ENCODE measurements around the gene RABGGTA.

RABGGTA gene

DNA sequence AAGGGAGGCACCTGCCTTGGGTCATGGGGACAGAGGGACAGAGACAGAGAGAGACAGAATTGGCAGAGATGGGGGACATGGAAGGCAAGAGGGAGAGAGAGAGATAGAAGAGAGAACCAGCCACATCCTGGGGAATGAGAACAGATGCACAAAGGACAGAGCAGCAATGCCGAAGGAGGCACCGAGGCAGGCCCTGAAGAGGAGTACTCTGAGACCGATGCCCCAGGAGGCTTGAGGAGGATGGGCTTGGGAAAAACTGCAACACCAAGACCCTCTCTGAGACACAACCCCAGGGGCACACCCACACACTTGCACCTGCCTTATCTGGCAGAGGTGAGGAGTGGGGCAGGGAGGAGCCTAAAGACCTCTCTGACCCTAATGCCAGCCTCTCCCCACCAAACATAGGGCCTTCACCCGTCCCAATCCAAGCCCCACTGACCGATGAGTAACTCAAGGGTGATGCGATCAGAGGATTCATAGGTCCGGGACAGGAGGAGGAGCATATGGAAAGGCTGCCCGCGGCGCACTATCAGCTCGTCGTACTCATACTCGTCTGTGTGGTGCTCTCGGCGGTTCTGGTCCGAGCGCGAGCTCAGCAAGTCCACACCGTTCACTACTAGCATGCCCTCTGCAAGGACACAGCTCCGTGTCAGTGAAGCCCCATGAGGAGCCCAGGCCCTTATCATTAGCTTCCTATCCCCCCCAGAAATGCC lies 10.0 kb downstream of the RABGGTA start:
- Histone ChIP-seq H3K36me3 (ENCODE audit: control insufficient read depth in 5 of 5, insufficient read depth in 5 of 5, low read length in 5 of 5) (peaks cover 0 to 23% (median 16%) of the 10 kb centered on the region in 5 donors), H3K4me3 (ENCODE audit: low read depth in 1 of 5, low read length in 5 of 5) (no peak overlapping the region), H3K9ac (ENCODE audit: low read length in 5 of 5) (no peak overlapping the region), H3K27me3 (ENCODE audit: control insufficient read depth in 5 of 5, insufficient read depth in 4 of 5, low read length in 5 of 5) (no peaks in the 10 kb centered on the region), H3K9me3 (ENCODE audit: control insufficient read depth in 5 of 5, low read length in 5 of 5) (no peaks in the 10 kb centered on the region), H3K27ac (ENCODE audit: low read depth, low read length) (no peak overlapping the region), H3K4me1 (ENCODE audit: control insufficient read depth in 5 of 5, insufficient read depth in 5 of 5, low read length in 5 of 5) (peaks cover 0 to 26% (median 19%) of the 10 kb centered on the region in 5 donors)

GRCh38 chr14:24260780-24261157 lies 10.6 kb downstream of the RABGGTA start:
- Histone ChIP-seq H3K4me1 (ENCODE audit: control insufficient read depth in 5 of 5, insufficient read depth in 5 of 5, low read length in 5 of 5) (peaks cover 0 to 33% (median 25%) of the 10 kb centered on the region in 5 donors), H3K27ac (ENCODE audit: low read depth, low read length) (no peak overlapping the region), H3K4me3 (ENCODE audit: low read depth in 1 of 5, low read length in 5 of 5) (no peak overlapping the region), H3K9me3 (ENCODE audit: control insufficient read depth in 5 of 5, low read length in 5 of 5) (no peaks in the 10 kb centered on the region), H3K36me3 (ENCODE audit: control insufficient read depth in 5 of 5, insufficient read depth in 5 of 5, low read length in 5 of 5) (peaks cover 0 to 17% (median 9%) of the 10 kb centered on the region in 5 donors), H3K27me3 (ENCODE audit: control insufficient read depth in 5 of 5, insufficient read depth in 4 of 5, low read length in 5 of 5) (no peaks in the 10 kb centered on the region), H3K9ac (ENCODE audit: low read length in 5 of 5) (no peak overlapping the region)

GRCh38 chr14:24260026-24260779 lies 11.2 kb downstream of the RABGGTA start:
- H3K36me3 ChIP-seq (ENCODE audit: control insufficient read depth in 5 of 5, insufficient read depth in 5 of 5, low read length in 5 of 5), result peaks cover 0 to 16% (median 6%) of the 10 kb centered on the region in 5 donors
- H3K4me1 ChIP-seq (ENCODE audit: control insufficient read depth in 5 of 5, insufficient read depth in 5 of 5, low read length in 5 of 5), result peaks cover 1 to 39% (median 31%) of the 10 kb centered on the region in 5 donors
- H3K9ac ChIP-seq (ENCODE audit: low read length in 5 of 5), result no peak overlapping the region
- no peak overlapping the region for H3K4me3 ChIP-seq (ENCODE audit: low read depth in 1 of 5, low read length in 5 of 5)
- no peaks in the 10 kb centered on the region for H3K27me3 ChIP-seq (ENCODE audit: control insufficient read depth in 5 of 5, insufficient read depth in 4 of 5, low read length in 5 of 5)
- H3K27ac ChIP-seq (ENCODE audit: low read depth, low read length), result no peak overlapping the region
- H3K9me3 ChIP-seq (ENCODE audit: control insufficient read depth in 5 of 5, low read length in 5 of 5), result no peaks in the 10 kb centered on the region

DNA sequence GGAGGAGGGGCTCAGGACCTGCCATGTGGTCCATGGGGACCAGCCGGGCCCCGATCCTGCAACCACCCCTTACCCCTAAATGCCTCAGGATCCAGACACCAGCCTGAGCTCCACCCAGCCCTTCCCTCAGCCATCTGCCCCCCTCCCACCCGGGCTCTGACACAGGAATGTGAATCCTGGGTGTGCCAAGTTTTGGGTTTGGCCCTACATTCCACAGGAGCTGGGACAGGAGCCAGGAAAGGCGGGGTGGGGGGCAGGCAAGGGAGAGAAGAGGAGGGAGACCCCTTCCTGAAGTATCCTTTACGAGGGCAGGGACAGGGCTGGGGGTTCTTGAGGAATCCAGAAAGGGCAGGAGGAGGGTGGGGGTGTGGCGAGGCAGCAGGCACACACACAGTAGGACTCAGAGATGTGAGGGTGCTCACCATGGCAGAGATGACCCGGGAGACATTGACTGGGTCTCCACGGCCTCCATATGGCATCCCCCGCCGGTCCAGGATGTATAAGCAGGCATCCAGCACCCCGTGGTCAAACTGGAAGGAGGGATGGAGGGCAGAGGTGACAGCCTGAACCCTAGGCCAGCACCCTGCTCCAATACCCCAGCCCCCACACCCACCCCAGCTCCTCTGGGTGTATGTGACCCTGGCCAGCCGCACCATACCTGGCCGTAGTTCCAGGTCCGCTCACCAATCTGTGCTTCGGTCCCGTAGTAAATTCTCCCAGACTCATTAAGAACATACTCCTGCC lies 11.9 kb downstream of the RABGGTA start:
- Histone ChIP-seq H3K9ac (ENCODE audit: low read length in 5 of 5) (no peak overlapping the region), H3K4me1 (ENCODE audit: control insufficient read depth in 5 of 5, insufficient read depth in 5 of 5, low read length in 5 of 5) (peaks cover 1 to 45% (median 37%) of the 10 kb centered on the region in 5 donors), H3K4me3 (ENCODE audit: low read depth in 1 of 5, low read length in 5 of 5) (no peak overlapping the region), H3K36me3 (ENCODE audit: control insufficient read depth in 5 of 5, insufficient read depth in 5 of 5, low read length in 5 of 5) (peaks cover 0 to 19% (median 9%) of the 10 kb centered on the region in 5 donors), H3K27me3 (ENCODE audit: control insufficient read depth in 5 of 5, insufficient read depth in 4 of 5, low read length in 5 of 5) (no peaks in the 10 kb centered on the region), H3K27ac (ENCODE audit: low read depth, low read length) (no peak overlapping the region), H3K9me3 (ENCODE audit: control insufficient read depth in 5 of 5, low read length in 5 of 5) (no peaks in the 10 kb centered on the region)

DNA sequence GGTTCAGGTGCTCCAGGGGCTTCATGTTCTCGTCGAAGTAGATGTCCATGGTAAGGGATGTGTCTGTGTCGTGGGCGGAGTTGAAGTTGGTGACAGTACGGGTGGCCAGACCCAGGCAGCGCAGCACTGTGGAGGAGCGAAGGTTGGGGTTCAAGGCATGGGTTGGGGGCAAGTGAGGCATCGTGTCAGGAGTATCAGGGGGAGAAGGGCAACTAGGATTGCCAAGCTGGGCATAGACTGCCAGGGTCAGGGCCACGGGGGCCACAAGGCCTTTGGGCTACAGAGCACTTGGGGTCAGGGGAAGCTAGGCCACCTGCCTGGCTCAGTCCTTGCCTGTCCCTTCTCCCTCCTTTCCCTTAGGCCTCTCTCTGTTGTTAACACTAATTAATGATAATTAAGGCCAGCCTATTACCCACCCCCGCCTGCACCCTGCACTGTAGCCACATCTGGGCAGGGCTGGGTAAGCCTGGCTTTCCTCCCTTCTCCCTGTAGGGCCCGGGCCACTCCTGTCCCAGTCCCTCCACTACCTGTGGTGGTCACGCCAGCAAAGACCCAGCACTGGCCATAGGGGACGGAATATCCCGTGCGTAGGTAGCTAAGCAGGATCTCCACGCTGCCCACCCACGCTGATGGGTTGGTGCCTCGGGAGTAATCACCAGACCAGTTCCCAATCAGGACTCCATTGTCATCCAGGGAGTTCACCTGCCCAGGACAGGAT lies 12.7 kb downstream of the RABGGTA start:
- Histone ChIP-seq H3K36me3 (ENCODE audit: control insufficient read depth in 5 of 5, insufficient read depth in 5 of 5, low read length in 5 of 5) (peaks cover 0 to 27% (median 9%) of the 10 kb centered on the region in 5 donors), H3K4me1 (ENCODE audit: control insufficient read depth in 5 of 5, insufficient read depth in 5 of 5, low read length in 5 of 5) (peaks cover 1 to 45% (median 37%) of the 10 kb centered on the region in 5 donors), H3K27me3 (ENCODE audit: control insufficient read depth in 5 of 5, insufficient read depth in 4 of 5, low read length in 5 of 5) (no peaks in the 10 kb centered on the region), H3K4me3 (ENCODE audit: low read depth in 1 of 5, low read length in 5 of 5) (no peak overlapping the region), H3K9me3 (ENCODE audit: control insufficient read depth in 5 of 5, low read length in 5 of 5) (no peaks in the 10 kb centered on the region), H3K9ac (ENCODE audit: low read length in 5 of 5) (no peak overlapping the region), H3K27ac (ENCODE audit: low read depth, low read length) (no peak overlapping the region)

- H3K9me3 ChIP-seq (ENCODE audit: control insufficient read depth in 5 of 5, low read length in 5 of 5), result no peaks in the 10 kb centered on the region
- peaks cover 1 to 42% (median 37%) of the 10 kb centered on the region in 5 donors for H3K4me1 ChIP-seq (ENCODE audit: control insufficient read depth in 5 of 5, insufficient read depth in 5 of 5, low read length in 5 of 5)
- peaks cover 0 to 28% (median 9%) of the 10 kb centered on the region in 5 donors for H3K36me3 ChIP-seq (ENCODE audit: control insufficient read depth in 5 of 5, insufficient read depth in 5 of 5, low read length in 5 of 5)
- H3K4me3 ChIP-seq (ENCODE audit: low read depth in 1 of 5, low read length in 5 of 5), result no peak overlapping the region
- no peak overlapping the region for H3K27ac ChIP-seq (ENCODE audit: low read depth, low read length)
- H3K27me3 ChIP-seq (ENCODE audit: control insufficient read depth in 5 of 5, insufficient read depth in 4 of 5, low read length in 5 of 5), result no peaks in the 10 kb centered on the region
- H3K9ac ChIP-seq (ENCODE audit: low read length in 5 of 5), result no peak overlapping the region
Observed at GRCh38 chr14:24258119-24258518, 13.3 kb downstream of the RABGGTA start.

DNA sequence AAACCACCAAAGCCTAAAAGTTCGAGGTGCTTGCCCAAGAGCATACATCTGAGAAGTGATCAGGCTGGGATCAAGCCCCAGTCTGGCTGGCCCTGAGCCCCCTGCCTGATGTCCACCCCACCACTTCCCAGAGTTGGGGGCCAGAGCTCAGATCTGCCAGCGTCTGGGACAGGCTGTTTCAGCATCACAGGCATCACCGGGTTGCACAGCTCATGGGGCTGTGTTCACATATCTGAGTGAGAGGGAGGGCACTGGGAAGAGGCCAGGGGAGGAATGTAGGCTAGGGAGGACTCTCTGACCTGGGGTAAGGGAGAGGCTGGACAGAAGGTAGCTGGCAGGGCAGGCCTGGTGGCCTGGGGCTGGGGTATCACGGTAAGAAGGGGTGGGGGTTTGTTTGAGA lies 14.4 kb downstream of the RABGGTA start:
- peaks cover 0 to 28% (median 9%) of the 10 kb centered on the region in 5 donors for H3K36me3 ChIP-seq (ENCODE audit: control insufficient read depth in 5 of 5, insufficient read depth in 5 of 5, low read length in 5 of 5)
- H3K27me3 ChIP-seq (ENCODE audit: control insufficient read depth in 5 of 5, insufficient read depth in 4 of 5, low read length in 5 of 5), result no peaks in the 10 kb centered on the region
- H3K4me3 ChIP-seq (ENCODE audit: low read depth in 1 of 5, low read length in 5 of 5), result no peak overlapping the region
- H3K27ac ChIP-seq (ENCODE audit: low read depth, low read length), result no peak overlapping the region
- no peak overlapping the region for H3K9ac ChIP-seq (ENCODE audit: low read length in 5 of 5)
- peaks cover 1 to 48% (median 37%) of the 10 kb centered on the region in 5 donors for H3K4me1 ChIP-seq (ENCODE audit: control insufficient read depth in 5 of 5, insufficient read depth in 5 of 5, low read length in 5 of 5)
- no peaks in the 10 kb centered on the region for H3K9me3 ChIP-seq (ENCODE audit: control insufficient read depth in 5 of 5, low read length in 5 of 5)

DNA sequence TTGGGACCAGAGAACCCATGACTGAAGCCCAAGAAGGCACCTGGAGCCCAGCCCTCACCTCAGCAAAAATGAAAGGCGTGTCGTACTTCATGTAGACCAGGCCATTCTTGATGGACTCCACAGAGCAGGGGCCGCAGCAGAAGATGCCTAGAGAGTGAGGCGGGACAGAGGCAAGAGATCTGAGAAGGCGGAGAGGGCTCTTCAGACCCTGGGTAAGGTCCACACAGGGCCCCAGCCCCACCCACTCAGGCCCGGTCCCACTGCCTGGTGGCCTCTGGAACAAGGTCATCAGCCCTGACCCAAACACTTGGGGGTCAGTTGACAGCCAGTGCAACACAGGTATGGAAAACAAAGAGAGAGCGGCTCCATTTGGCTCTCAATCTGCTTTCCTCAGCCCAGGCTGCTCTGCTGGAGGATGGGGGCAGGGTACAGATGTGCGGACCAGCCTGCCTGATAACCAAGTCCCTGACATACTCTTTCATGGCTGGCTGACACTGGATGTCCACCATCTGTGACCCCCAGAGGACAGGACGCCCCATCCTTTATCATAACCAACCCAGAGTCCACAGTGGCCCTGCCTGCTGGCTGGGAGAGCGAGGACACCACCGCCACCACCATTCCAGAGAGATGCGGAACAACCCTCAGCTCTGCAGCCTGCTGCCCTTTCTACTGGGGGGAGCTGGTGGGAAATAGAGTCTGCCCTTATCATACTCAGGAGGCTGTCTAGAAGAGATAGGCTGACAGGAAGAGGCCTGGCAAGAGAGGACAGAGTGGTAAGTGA lies 15.3 kb downstream of the RABGGTA start:
- no peaks in the 10 kb centered on the region for H3K27me3 ChIP-seq (ENCODE audit: control insufficient read depth in 5 of 5, insufficient read depth in 4 of 5, low read length in 5 of 5)
- H3K4me1 ChIP-seq (ENCODE audit: control insufficient read depth in 5 of 5, insufficient read depth in 5 of 5, low read length in 5 of 5), result peaks cover 1 to 48% (median 37%) of the 10 kb centered on the region in 5 donors
- no peaks in the 10 kb centered on the region for H3K9me3 ChIP-seq (ENCODE audit: control insufficient read depth in 5 of 5, low read length in 5 of 5)
- no peak overlapping the region for H3K4me3 ChIP-seq (ENCODE audit: low read depth in 1 of 5, low read length in 5 of 5)
- H3K9ac ChIP-seq (ENCODE audit: low read length in 5 of 5), result no peak overlapping the region
- no peak overlapping the region for H3K27ac ChIP-seq (ENCODE audit: low read depth, low read length)
- peaks cover 0 to 23% (median 9%) of the 10 kb centered on the region in 5 donors for H3K36me3 ChIP-seq (ENCODE audit: control insufficient read depth in 5 of 5, insufficient read depth in 5 of 5, low read length in 5 of 5)

GRCh38 chr14:24255438-24255837 lies 16.0 kb downstream of the RABGGTA start:
- H3K27me3 ChIP-seq (ENCODE audit: control insufficient read depth in 5 of 5, insufficient read depth in 4 of 5, low read length in 5 of 5), result no peaks in the 10 kb centered on the region
- no peak overlapping the region for H3K27ac ChIP-seq (ENCODE audit: low read depth, low read length)
- peaks cover 0 to 21% (median 9%) of the 10 kb centered on the region in 5 donors for H3K36me3 ChIP-seq (ENCODE audit: control insufficient read depth in 5 of 5, insufficient read depth in 5 of 5, low read length in 5 of 5)
- H3K4me1 ChIP-seq (ENCODE audit: control insufficient read depth in 5 of 5, insufficient read depth in 5 of 5, low read length in 5 of 5), result peaks cover 1 to 48% (median 37%) of the 10 kb centered on the region in 5 donors
- H3K9me3 ChIP-seq (ENCODE audit: control insufficient read depth in 5 of 5, low read length in 5 of 5), result no peaks in the 10 kb centered on the region
- no peak overlapping the region for H3K4me3 ChIP-seq (ENCODE audit: low read depth in 1 of 5, low read length in 5 of 5)
- no peak overlapping the region for H3K9ac ChIP-seq (ENCODE audit: low read length in 5 of 5)

All from subcutaneous abdominal adipose tissue (tissue), 5 donors.